HG02610 (cell line): ENCODE data around the gene CEP350.

Experiments
- ATAC-seq: cut with Tn5 transposase; IDR thresholded peaks from one replicate; pipeline ENCODE4 v1.9.1; 2021; ENCODE audit warnings: mild to moderate bottlenecking, moderate library complexity; ENCODE audit not compliant: unreplicated experiment

Gene CEP350

GRCh38 chr1:180061019-180061418 lies 106.4 kb downstream of the CEP350 start:
- ATAC-seq = no peak

GRCh38 chr1:180062452-180062971 lies 107.9 kb downstream of the CEP350 start:
- no peak for ATAC-seq

GRCh38 chr1:180065408-180065807 lies 110.8 kb downstream of the CEP350 start:
- no peak for ATAC-seq

- ATAC-seq = no peak
Measured at GRCh38 chr1:180066150-180066549, 111.5 kb downstream of the CEP350 start.

GRCh38 chr1:180070286-180070685 lies 115.7 kb downstream of the CEP350 start:
- ATAC-seq = no peak

GRCh38 chr1:180071759-180072158 lies 117.1 kb downstream of the CEP350 start:
- no peak for ATAC-seq

GRCh38 chr1:180080439-180080838 lies 125.8 kb downstream of the CEP350 start:
- ATAC-seq = no peak

- ATAC-seq = no peak
Measured at GRCh38 chr1:180081474-180081873, 126.9 kb downstream of the CEP350 start.

- no peak for ATAC-seq
Measured at GRCh38 chr1:180083164-180083563, 128.6 kb downstream of the CEP350 start.

- no peak for ATAC-seq
Measured at GRCh38 chr1:180084867-180085266, 130.3 kb downstream of the CEP350 start.

GRCh38 chr1:180085331-180085730 lies 130.7 kb downstream of the CEP350 start:
- ATAC-seq = no peak

- no peak for ATAC-seq
Measured at GRCh38 chr1:180092931-180093650, 138.5 kb downstream of the CEP350 start.

- ATAC-seq = no peak
Measured at GRCh38 chr1:180094705-180095295, 140.2 kb downstream of the CEP350 start.

- no peak for ATAC-seq
Measured at GRCh38 chr1:180096584-180097325, 142.1 kb downstream of the CEP350 start.

GRCh38 chr1:180097326-180097605 lies 142.7 kb downstream of the CEP350 start:
- no peak for ATAC-seq

- ATAC-seq = no peak
Measured at GRCh38 chr1:180101411-180101810, 146.8 kb downstream of the CEP350 start.

GRCh38 chr1:180103819-180104218 lies 149.2 kb downstream of the CEP350 start:
- ATAC-seq = no peak

- ATAC-seq = no peak
Measured at GRCh38 chr1:180112091-180112490, 157.5 kb downstream of the CEP350 start.

GRCh38 chr1:180112984-180113647 lies 158.5 kb downstream of the CEP350 start:
- ATAC-seq = no peak

GRCh38 chr1:180114396-180114945 lies 159.9 kb downstream of the CEP350 start:
- ATAC-seq = no peak
